ENCODE data around the gene SULT4A1. TPM values are rescaled to one million over a fixed set of nuclear protein-coding genes. Genes with fewer than 3 reads are reported as not detected.

The SULT4A1 gene
- total and polyA plus RNA-seq, 2 of the 4 experiments (the other 2 are of a cell fraction) = 1.1 to 5.2 TPM

DNA sequence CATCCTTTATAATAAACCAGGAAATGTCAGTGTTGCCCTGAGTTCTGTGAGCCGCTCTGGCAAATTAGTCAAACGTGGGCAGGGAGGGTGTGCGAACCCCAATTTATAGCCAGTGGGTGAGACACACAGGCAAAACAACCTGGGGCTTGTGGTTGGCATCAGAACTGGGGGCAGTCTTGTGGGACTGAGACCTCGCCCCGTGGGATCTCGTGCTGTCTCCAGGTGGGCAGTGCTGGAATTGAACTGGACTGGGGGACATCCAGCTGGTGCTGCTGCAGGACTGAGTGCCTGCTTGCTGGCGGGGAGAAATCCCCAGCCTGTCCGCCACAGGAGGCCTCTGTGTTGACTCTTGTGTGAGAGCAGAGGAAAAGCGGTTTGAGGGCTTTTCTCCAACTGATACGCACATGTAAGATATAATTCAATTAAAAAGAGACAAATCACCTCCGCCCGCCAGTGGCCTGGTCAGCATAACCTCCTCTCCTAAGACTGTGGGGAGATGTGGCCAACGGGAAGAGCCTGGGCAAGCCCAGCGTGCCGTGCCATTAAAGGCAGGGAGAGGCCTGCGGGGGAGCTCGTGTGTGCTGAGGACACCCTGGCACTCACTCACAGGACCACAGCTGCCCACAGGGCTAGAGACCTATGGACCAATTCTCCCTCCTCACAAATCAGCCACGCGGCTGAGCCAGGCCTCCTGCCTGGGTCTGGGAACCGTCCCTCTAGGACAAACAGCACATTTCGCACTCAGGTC is 18.4 kb downstream of the SULT4A1 start:
- Histone ChIP-seq H2BK15ac (ENCODE audit: low read depth, low read length) (no peak overlapping the region), H3K27me3 (ENCODE audit: control insufficient read depth, insufficient read depth, low read length) (no peaks in the 10 kb centered on the region; the same call in 1 of the 2 replicates), H3K4me1 (ENCODE audit: control insufficient read depth, insufficient read depth, low read length) (peaks cover 5% of the 10 kb centered on the region; the same call in 1 of the 2 replicates), H2AK5ac (ENCODE audit: low read depth, low read length) (no peak overlapping the region), H3K36me3 (ENCODE audit: control insufficient read depth, insufficient read depth, low read length) (no peaks in the 10 kb centered on the region; the same call in 1 of the 2 replicates), H3K18ac (ENCODE audit: low read depth, low read length) (no peak overlapping the region), H3K56ac (ENCODE audit: extremely low read depth, insufficient read depth, low read length) (no peak overlapping the region), H2BK20ac (ENCODE audit: low read depth, low read length) (no peak overlapping the region), H3K79me1 (ENCODE audit: low read depth in 1 of 2, low read length in 2 of 2) (no peaks in the 10 kb centered on the region; a peak in 1 of 4 replicates), H4K20me1 (ENCODE audit: insufficient read depth, low read length) (peaks cover 8% of the 10 kb centered on the region), H2AFZ (replicated peaks; ENCODE audit: low read length, poor library complexity) (no peak overlapping the region), H3K4ac (ENCODE audit: low read depth, low read length) (no peak overlapping the region), H3K4me2 (ENCODE audit: low read depth, low read length) (no peak overlapping the region), H2BK120ac (ENCODE audit: low read depth, low read length) (no peak overlapping the region), H3K9ac (ENCODE audit: low read depth, low read length) (no peak overlapping the region), H2BK5ac (ENCODE audit: low read depth, low read length, poor library complexity, severe bottlenecking) (no peak overlapping the region), H3K4me3 (ENCODE audit: insufficient read depth, low read depth, low read length) (no peak overlapping the region), H4K5ac (ENCODE audit: low read depth, low read length) (no peak overlapping the region), H3K9me1 (ENCODE audit: insufficient read depth, low read length) (no peaks in the 10 kb centered on the region), H3K27ac (ENCODE audit: insufficient read depth, low read length) (no peak overlapping the region), H4K8ac (ENCODE audit: low read depth in 2 of 2, low read length in 2 of 2) (no peak overlapping the region), H2AK9ac (replicated peaks; ENCODE audit: low read depth, low read length, poor library complexity) (no peak overlapping the region), H3K9me3 (ENCODE audit: control insufficient read depth, insufficient read depth, low read length) (no peaks in the 10 kb centered on the region), H4K91ac (ENCODE audit: insufficient read depth, low read depth, low read length) (no peak overlapping the region), H3K23ac (ENCODE audit: low read depth, low read length) (no peak overlapping the region), H3K14ac (replicated peaks; ENCODE audit: low read depth, low read length) (no peak overlapping the region)
- TF ChIP-seq FOS (IDR thresholded peaks at IDR 0.05; ENCODE audit: low read depth, low read length) (no peak), MXI1 (IDR thresholded peaks at IDR 0.05; ENCODE audit: borderline replicate concordance, low read depth, low read length) (no peak), POLR2A (IDR thresholded peaks at IDR 0.05; ENCODE audit: low read depth, low read length) (no peak), MAFK (IDR thresholded peaks at IDR 0.05; ENCODE audit: low read depth, low read length) (no peak), CEBPB (IDR thresholded peaks at IDR 0.05; ENCODE audit: low read depth, low read length) (no peak), BHLHE40 (IDR thresholded peaks at IDR 0.05; ENCODE audit: low read depth, low read length) (no peak), MAZ (IDR thresholded peaks at IDR 0.05; ENCODE audit: borderline replicate concordance, low read depth, low read length) (no peak), SMC3 (IDR thresholded peaks at IDR 0.05; ENCODE audit: low read depth, low read length) (no peak), RCOR1 (IDR thresholded peaks at IDR 0.05; ENCODE audit: insufficient replicate concordance, low read length) (no peak), CHD1 (IDR thresholded peaks at IDR 0.05; ENCODE audit: low read depth, low read length) (no peak), RAD21 (IDR thresholded peaks at IDR 0.05; ENCODE audit: low read length) (no peak), NFE2L2 (IDR thresholded peaks at IDR 0.05; ENCODE audit: low read depth, low read length) (no peak)
- TF ChIP-seq, protein P1, sequence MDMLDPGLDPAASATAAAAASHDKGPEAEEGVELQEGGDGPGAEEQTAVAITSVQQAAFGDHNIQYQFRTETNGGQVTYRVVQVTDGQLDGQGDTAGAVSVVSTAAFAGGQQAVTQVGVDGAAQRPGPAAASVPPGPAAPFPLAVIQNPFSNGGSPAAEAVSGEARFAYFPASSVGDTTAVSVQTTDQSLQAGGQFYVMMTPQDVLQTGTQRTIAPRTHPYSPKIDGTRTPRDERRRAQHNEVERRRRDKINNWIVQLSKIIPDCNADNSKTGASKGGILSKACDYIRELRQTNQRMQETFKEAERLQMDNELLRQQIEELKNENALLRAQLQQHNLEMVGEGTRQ (IDR thresholded peaks at IDR 0.05; ENCODE audit: low read depth, low read length) = no peak
- TF ChIP-seq, protein P2, sequence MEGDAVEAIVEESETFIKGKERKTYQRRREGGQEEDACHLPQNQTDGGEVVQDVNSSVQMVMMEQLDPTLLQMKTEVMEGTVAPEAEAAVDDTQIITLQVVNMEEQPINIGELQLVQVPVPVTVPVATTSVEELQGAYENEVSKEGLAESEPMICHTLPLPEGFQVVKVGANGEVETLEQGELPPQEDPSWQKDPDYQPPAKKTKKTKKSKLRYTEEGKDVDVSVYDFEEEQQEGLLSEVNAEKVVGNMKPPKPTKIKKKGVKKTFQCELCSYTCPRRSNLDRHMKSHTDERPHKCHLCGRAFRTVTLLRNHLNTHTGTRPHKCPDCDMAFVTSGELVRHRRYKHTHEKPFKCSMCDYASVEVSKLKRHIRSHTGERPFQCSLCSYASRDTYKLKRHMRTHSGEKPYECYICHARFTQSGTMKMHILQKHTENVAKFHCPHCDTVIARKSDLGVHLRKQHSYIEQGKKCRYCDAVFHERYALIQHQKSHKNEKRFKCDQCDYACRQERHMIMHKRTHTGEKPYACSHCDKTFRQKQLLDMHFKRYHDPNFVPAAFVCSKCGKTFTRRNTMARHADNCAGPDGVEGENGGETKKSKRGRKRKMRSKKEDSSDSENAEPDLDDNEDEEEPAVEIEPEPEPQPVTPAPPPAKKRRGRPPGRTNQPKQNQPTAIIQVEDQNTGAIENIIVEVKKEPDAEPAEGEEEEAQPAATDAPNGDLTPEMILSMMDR (conservative IDR thresholded peaks at IDR 0.05; ENCODE audit: low read depth, low read length) = no peak
- TF ChIP-seq, protein P3, sequence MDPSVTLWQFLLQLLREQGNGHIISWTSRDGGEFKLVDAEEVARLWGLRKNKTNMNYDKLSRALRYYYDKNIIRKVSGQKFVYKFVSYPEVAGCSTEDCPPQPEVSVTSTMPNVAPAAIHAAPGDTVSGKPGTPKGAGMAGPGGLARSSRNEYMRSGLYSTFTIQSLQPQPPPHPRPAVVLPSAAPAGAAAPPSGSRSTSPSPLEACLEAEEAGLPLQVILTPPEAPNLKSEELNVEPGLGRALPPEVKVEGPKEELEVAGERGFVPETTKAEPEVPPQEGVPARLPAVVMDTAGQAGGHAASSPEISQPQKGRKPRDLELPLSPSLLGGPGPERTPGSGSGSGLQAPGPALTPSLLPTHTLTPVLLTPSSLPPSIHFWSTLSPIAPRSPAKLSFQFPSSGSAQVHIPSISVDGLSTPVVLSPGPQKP (IDR thresholded peaks at IDR 0.05; ENCODE audit: borderline replicate concordance, low read depth, low read length) = no peak
- ChIA-PET POLR2A (ENCODE audit: unreplicated experiment) (no interaction called here), CTCF (no interaction called here)
- WGBS, 2 experiments (ENCODE audit: extremely low coverage in 2 of 2, insufficient read length in 1 of 2) = 76% methylated on average over 5 of the region's 21 CpGs; no CpG with 5 or more reads in 1 of the 2 experiments
- in situ Hi-C loops (cut with MboI; ENCODE audit: low sequenced_read_pairs) = no loop called here
- DNase-seq (no peak), ATAC-seq (ENCODE audit: low read depth) (no peak)
- BruUV-seq (replicated peaks) = no TSS peak
- dilution Hi-C loops (cut with HindIII; ENCODE audit: low sequenced_read_pairs, unreplicated experiment) = no loop called here
- intact Hi-C loops (cut with micrococcal nuclease) = no loop called here
